ENCODE data around the gene LGALS3BP.

Gene LGALS3BP

GRCh38 chr17:78986048-78986648 is 6.4 kb upstream of the LGALS3BP start:
- peak overlapping the region; percentile 40 for H3K4me3 ChIP-seq (ENCODE audit: control insufficient read depth, low read depth, low read length)
- peak; percentile 56 for DNase-seq (ENCODE audit: low read depth)
- peak; percentile 30 for TF ChIP-seq CTCF (conservative IDR thresholded peaks at IDR 0.05; ENCODE audit: control insufficient read depth, insufficient read depth, low read depth, low read length)

GRCh38 chr17:78985395-78985794 is 5.7 kb upstream of the LGALS3BP start:
- TF ChIP-seq CTCF (conservative IDR thresholded peaks at IDR 0.05; ENCODE audit: control insufficient read depth, insufficient read depth, low read depth, low read length): no peak
- H3K4me3 ChIP-seq (ENCODE audit: control insufficient read depth, low read depth, low read length): no peak overlapping the region
- no peak for DNase-seq (ENCODE audit: low read depth)

GRCh38 chr17:78981010-78981888 is 1.5 kb upstream of the LGALS3BP start:
- no peak overlapping the region for H3K4me3 ChIP-seq (ENCODE audit: control insufficient read depth, low read depth, low read length)
- TF ChIP-seq CTCF (conservative IDR thresholded peaks at IDR 0.05; ENCODE audit: control insufficient read depth, insufficient read depth, low read depth, low read length): no peak
- no peak for DNase-seq (ENCODE audit: low read depth)

DNA sequence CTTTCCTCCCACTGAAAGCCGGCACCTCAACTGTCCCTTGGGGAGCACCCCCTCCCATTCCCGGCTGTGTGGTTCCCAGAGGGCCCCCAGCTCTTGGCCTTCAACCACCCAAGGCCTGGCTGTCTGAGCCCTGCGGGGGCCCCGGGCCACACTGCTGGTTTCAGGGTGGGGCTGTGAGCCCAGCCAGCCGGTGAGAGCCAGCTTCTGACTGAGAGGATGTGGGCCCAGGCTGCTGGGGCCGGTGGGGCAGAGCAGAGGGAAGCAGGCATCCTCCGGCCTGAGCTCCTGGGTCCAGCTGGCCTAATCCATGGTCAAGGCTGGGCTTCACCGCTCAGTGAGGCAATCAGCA is 875 bp upstream of the LGALS3BP start:
- TF ChIP-seq CTCF (conservative IDR thresholded peaks at IDR 0.05; ENCODE audit: control insufficient read depth, insufficient read depth, low read depth, low read length): no peak
- DNase-seq (ENCODE audit: low read depth): no peak
- no peak overlapping the region for H3K4me3 ChIP-seq (ENCODE audit: control insufficient read depth, low read depth, low read length)

DNA sequence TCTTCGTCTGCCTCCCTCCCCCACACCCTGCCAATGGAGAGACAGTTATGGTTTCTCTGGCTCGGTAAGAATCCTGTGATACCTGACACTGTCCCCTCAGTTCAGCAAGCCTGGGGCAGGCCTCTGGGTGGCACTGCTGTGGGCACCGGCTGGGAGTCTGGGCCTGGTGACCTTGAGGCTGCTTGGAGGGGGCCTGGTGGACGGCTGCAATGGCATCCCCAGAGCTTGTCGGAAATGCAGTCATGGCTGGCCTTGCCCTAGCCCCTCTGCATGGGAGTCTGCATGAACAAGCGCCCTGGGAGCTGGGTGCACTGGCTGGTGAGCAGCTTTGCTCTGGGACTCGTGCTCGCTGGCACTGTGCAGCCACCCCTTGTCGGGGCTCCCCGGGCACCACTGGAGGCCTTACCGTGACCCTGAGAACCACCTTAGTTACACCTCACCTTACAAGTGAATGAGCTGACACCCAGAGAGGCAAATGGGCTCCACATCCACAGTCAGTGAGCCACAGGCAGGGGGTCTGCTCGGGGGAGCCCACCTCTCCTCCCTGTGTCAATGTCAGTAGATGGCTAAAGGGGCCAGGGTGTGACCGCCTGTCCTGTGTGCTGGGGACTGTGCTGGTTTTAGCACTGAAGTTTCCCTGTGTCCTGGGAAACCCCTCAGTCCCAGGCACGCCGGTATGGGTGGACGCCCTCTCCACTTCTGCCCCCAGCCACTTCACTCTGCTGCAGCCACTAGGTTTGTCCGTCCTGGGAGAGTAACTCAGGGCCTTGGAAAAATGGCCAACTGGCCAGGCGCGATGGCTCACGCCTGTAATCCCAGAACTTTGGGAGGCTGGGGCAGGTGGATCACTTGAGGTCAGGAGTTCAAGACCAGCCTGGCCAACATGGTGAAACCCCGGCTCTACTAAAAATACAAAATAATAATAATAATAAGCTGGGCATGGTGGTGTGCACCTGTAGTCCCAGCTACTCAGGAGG is 1.4 kb downstream of the LGALS3BP start:
- no peak for TF ChIP-seq CTCF (conservative IDR thresholded peaks at IDR 0.05; ENCODE audit: control insufficient read depth, insufficient read depth, low read depth, low read length)
- DNase-seq (ENCODE audit: low read depth): no peak
- peak overlapping the region; percentile 20 for H3K4me3 ChIP-seq (ENCODE audit: control insufficient read depth, low read depth, low read length)

GRCh38 chr17:78977681-78977943 is 2.1 kb downstream of the LGALS3BP start:
- no peak for TF ChIP-seq CTCF (conservative IDR thresholded peaks at IDR 0.05; ENCODE audit: control insufficient read depth, insufficient read depth, low read depth, low read length)
- H3K4me3 ChIP-seq (ENCODE audit: control insufficient read depth, low read depth, low read length): no peak overlapping the region
- DNase-seq (ENCODE audit: low read depth): no peak
